Neutrophil (primary cell): ENCODE results near the gene PRSS12.

Source experiments
- H3K27ac ChIP-seq: fragments of 200-600 bp; sonication (generic); 2 replicates; pipeline ENCODE4 v1.5.1; 2016; ENCODE audit warnings: mild to moderate bottlenecking, moderate library complexity
- H3K27me3 ChIP-seq: fragments of 200-600 bp; sonication (generic); 2 replicates; pipeline ENCODE4 v1.6.0; 2016; ENCODE audit warnings: mild to moderate bottlenecking
- H3K36me3 ChIP-seq: fragments of 200-600 bp; sonication (generic); 2 replicates; pipeline ENCODE4 v1.5.1; 2017
- H3K4me1 ChIP-seq, 2 experiments: fragments of 200-600 bp in 1 of 2; sonication (generic) in 1 of 2; 1 replicate in 1 of 2; 2 replicates in 1 of 2; pipeline versions ENCODE4 v1.5.1 to v1.6.1; 2013 to 2016; ENCODE audit warnings: low read depth in 1 of 2, low read length in 1 of 2, mild to moderate bottlenecking in 1 of 2, moderate library complexity in 1 of 2; ENCODE audit not compliant: control insufficient read depth in 1 of 2, insufficient read depth in 1 of 2
- H3K4me3 ChIP-seq, 2 experiments: fragments of 200-600 bp in 1 of 2; sonication (generic) in 1 of 2; 1 replicate in 1 of 2; 2 replicates in 1 of 2; pipeline ENCODE4 v1.5.1; 2013 to 2016; ENCODE audit warnings: low read depth in 1 of 2, low read length in 1 of 2, mild to moderate bottlenecking in 1 of 2, moderate library complexity in 1 of 2
- H3K9me3 ChIP-seq: fragments of 200-600 bp; sonication (generic); 2 replicates; pipeline ENCODE4 v1.5.1; 2016
- CTCF ChIP-seq: fragments of 200-600 bp; sonication (generic); IDR thresholded peaks from 2 replicates; pipeline ENCODE4 v1.5.1; 2016; ENCODE audit warnings: antibody characterized with exemption

Gene PRSS12

GRCh38 chr4:118281611-118282442 is 71.0 kb downstream of the PRSS12 start:
- Histone ChIP-seq H3K27me3 (no peaks in the 10 kb centered on the region), H3K4me3 (no peak overlapping the region), H3K27ac (no peak overlapping the region), H3K9me3 (no peaks in the 10 kb centered on the region), H3K4me1 (peaks cover 16 to 26% of the 10 kb centered on the region in 2 experiments), H3K36me3 (no peaks in the 10 kb centered on the region)
- no peak for TF ChIP-seq CTCF

- H3K4me1 ChIP-seq: peaks cover 16 to 26% of the 10 kb centered on the region in 2 experiments
- no peak overlapping the region for H3K27ac ChIP-seq
- no peak for TF ChIP-seq CTCF
Measured at GRCh38 chr4:118280501-118281218, 72.1 kb downstream of the PRSS12 start.

DNA sequence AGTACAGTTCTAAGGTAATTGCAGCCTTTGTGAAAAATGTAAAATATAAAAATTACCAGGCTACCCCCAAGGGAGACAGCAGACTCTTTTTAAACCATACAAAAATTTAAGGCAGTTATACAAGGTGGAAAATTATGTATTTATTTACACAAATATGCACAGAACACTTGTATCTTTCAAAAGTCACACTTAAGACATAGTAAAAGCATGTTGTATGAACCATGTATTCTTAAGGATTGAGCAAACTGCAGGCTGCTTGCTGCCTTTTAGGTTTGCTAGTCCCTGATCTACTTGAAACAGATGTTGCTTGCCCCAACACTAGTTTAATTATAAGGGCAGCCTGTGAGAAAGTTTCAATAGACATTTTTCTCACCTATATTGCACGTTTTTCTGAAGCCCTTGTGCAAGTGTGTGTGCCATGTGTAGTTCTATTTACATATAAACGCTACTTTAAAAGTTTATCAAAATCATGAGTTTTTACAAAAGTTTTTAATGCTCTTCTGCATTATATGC is 72.8 kb downstream of the PRSS12 start:
- Histone ChIP-seq H3K27ac (no peak overlapping the region), H3K36me3 (no peaks in the 10 kb centered on the region), H3K4me1 (peaks cover 20 to 33% of the 10 kb centered on the region in 2 experiments), H3K9me3 (no peaks in the 10 kb centered on the region), H3K4me3 (no peak overlapping the region), H3K27me3 (no peaks in the 10 kb centered on the region)
- no peak for TF ChIP-seq CTCF

More at GRCh38 chr4:118280501-118281218, 72.1 kb downstream of the PRSS12 start:
- Histone ChIP-seq H3K4me3 (no peak overlapping the region), H3K36me3 (no peaks in the 10 kb centered on the region), H3K9me3 (no peaks in the 10 kb centered on the region), H3K27me3 (no peaks in the 10 kb centered on the region)

DNA sequence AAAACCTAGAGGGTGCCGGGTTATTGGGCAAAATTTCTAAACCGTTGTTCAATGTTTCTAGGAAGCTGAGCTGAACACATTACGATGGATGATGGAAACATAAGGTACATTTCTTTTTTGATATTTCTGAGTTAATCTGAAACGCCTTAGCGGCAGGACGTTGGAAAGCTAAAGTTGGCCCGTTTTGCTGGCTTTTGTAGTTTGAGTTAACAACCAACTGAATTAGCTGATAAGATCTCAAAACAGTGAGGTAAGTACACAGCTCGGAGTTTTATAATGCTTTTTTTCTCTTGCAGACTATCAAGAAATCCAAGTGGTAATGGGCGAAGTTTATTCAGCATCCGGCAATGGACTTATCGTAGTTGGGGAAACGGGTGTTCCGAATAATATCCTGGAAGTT is 73.5 kb downstream of the PRSS12 start:
- Histone ChIP-seq H3K9me3 (no peaks in the 10 kb centered on the region), H3K27me3 (no peaks in the 10 kb centered on the region), H3K27ac (peak overlapping the region; percentile 79), H3K4me1 (peaks cover 20 to 34% of the 10 kb centered on the region in 2 experiments), H3K36me3 (no peaks in the 10 kb centered on the region), H3K4me3 (peak overlapping the region; percentile 67 to 84)
- TF ChIP-seq CTCF: no peak

DNA sequence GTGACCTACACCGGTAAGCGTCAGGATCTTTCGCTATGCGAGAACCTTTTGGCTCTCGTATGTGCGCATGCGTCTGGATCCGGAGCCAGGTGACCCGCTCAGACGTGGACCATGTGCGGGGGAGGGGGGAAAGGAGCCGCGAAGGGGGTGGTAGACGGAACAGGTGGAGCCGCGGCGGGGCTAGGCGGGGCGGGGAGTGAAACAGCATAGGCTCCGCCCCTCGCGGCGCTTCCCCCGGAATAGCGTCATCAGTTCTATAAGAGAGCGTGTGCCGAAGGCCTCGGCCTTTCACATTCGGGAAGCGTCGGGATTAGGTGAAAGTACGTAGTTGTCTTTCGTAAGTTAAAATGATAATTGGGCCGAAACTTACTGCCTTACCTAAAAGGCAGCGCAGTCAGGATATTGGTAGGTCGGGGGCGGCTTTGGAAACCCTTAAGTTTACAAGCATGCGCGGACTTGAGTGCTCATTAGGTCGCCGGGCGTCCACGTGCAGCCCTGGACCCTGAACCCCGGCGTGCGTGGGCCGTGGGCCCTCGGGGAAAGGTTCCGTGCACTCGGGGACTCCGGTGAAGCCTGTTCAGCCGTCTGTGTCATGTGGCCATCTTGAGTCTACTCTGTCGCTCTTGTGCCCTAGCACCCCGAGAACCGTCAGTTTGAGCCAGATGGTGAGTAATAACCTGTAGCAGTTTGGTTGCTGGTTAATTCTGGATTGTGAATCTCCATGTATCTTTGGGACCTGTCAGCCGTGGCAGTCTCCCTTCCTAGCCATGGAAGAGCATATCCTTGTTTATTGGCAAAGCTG is 74.1 kb downstream of the PRSS12 start:
- no peaks in the 10 kb centered on the region for H3K27me3 ChIP-seq
- H3K36me3 ChIP-seq: no peaks in the 10 kb centered on the region
- no peaks in the 10 kb centered on the region for H3K9me3 ChIP-seq
- H3K4me1 ChIP-seq: peaks cover 20 to 34% of the 10 kb centered on the region in 2 experiments
- peak; percentile 11 for TF ChIP-seq CTCF
- peak overlapping the region; percentile 67 to 84 for H3K4me3 ChIP-seq
- H3K27ac ChIP-seq: peak overlapping the region; percentile 79
